K562 (cell line): ENCODE results near the gene DLGAP3. TPM values are rescaled to one million over a fixed set of nuclear protein-coding genes. Genes with fewer than 3 reads are reported as not detected.

Experiments
- ATAC-seq: fragments of 200-7000 bp; cut with Tn5 transposase; 3 replicates; pipeline ENCODE4 v1.9.1; 2020; ENCODE audit warnings: moderate library complexity
- BruUV-seq: library from RNA; stranded (reverse); fragments of 400-500 nt; replicated peaks from 2 replicates; lab custom pipeline; 2021; lab: Mats Ljungman, UMichigan
- CTCF ChIA-PET: fragments of 300-600 bp; formaldehyde crosslinking; extraction: SDS; loops from one replicate; lab custom pipeline; 2021; ENCODE audit warnings: low intra/inter-chr PET ratio; lab: Yijun Ruan, JAX
- POLR2A ChIA-PET: fragments of 300-600, 350-650 bp; sonication (Branson Sonifier 250); formaldehyde crosslinking; extraction: SDS; loops from one replicate; lab custom pipeline; 2021; ENCODE audit warnings: antibody characterized with exemption, inconsistent platforms; lab: Yijun Ruan, JAX
- DNase-seq, 4 experiments: peaks; one replicate each; pipeline versions ENCODE4 v3.0.0 to v3.0.0-alpha.2; 2011 to 2018; ENCODE audit warnings: low spot score in 3 of 4, mixed read lengths in 3 of 4; ENCODE audit errors: extremely low read depth in 1 of 4
- FAIRE-seq: peaks from 2 replicates; lab custom pipeline; 2011; peaks lifted over from hg19 to GRCh38; lab: Jason Lieb, UNC
- H2AFZ ChIP-seq: 2 replicates; pipeline ENCODE4 v1.6.0; 2011; ENCODE audit warnings: low read depth, low read length, control low read depth, inconsistent platforms
- H3K27ac ChIP-seq: fragments of 200-600 bp; 3 replicates; pipeline ENCODE4 v1.8.0; 2011; ENCODE audit warnings: low read depth, mild to moderate bottlenecking, control low read depth, inconsistent platforms, low read length, moderate library complexity, mixed read lengths; ENCODE audit errors: extremely low read depth
- H3K27me3 ChIP-seq, 2 experiments: fragments of 300-600 bp in 1 of 2; 2 replicates in 1 of 2; 3 replicates in 1 of 2; pipeline versions ENCODE4 v1.6.0 to v1.8.0; 2011; ENCODE audit warnings: inconsistent platforms in 2 of 2, low read length in 2 of 2, mild to moderate bottlenecking in 1 of 2, mixed read lengths in 1 of 2, moderate library complexity in 1 of 2; ENCODE audit not compliant: control insufficient read depth in 2 of 2, insufficient read depth in 2 of 2
- H3K36me3 ChIP-seq: fragments of 300-600 bp; 3 replicates; pipeline ENCODE4 v1.8.0; 2011; ENCODE audit warnings: mild to moderate bottlenecking, low read length, inconsistent platforms; ENCODE audit not compliant: control insufficient read depth, insufficient read depth
- H3K4me1 ChIP-seq, 2 experiments: fragments of 200-600 bp in 1 of 2; replicated peaks in 1 of 2; 2 replicates in 1 of 2; 3 replicates in 1 of 2; pipeline versions ENCODE4 v1.5.1 to v1.8.0; 2011; ENCODE audit warnings: inconsistent platforms in 2 of 2, low read length in 2 of 2, mild to moderate bottlenecking in 1 of 2, mixed read lengths in 1 of 2, moderate library complexity in 1 of 2; ENCODE audit not compliant: control insufficient read depth in 2 of 2, insufficient read depth in 2 of 2
- H3K4me2 ChIP-seq: 2 replicates; pipeline ENCODE4 v1.6.1; 2011; ENCODE audit warnings: low read length, control low read depth, inconsistent platforms, mixed read lengths; ENCODE audit not compliant: insufficient read depth
- H3K4me3 ChIP-seq: fragments of 200-600 bp; sonication (generic), shearing (Covaris generic); 2 replicates; pipeline ENCODE4 v1.5.1; 2016; ENCODE audit warnings: control low read depth, inconsistent platforms
- H3K79me2 ChIP-seq: fragments of 200-600 bp; 3 replicates; pipeline ENCODE4 v1.8.0; 2011; ENCODE audit warnings: low read length, inconsistent platforms; ENCODE audit not compliant: control insufficient read depth, insufficient read depth
- H3K9ac ChIP-seq, 2 experiments: 2 replicates each; pipeline versions ENCODE4 v1.6.0 to v1.6.1; 2011; ENCODE audit warnings: low read depth in 2 of 2, low read length in 2 of 2, control low read depth in 1 of 2, inconsistent platforms in 1 of 2, mild to moderate bottlenecking in 1 of 2, mixed read lengths in 1 of 2; ENCODE audit not compliant: insufficient read depth in 1 of 2
- H3K9me1 ChIP-seq: one replicate; pipeline ENCODE4 v1.6.0; 2011; ENCODE audit warnings: inconsistent platforms, mild to moderate bottlenecking, low read length, moderate library complexity; ENCODE audit not compliant: control insufficient read depth, insufficient read depth
- H3K9me3 ChIP-seq: replicated peaks from 2 replicates; pipeline ENCODE4 v1.5.1; 2011; ENCODE audit warnings: low read depth, low read length, inconsistent platforms; ENCODE audit not compliant: control insufficient read depth, insufficient read depth
- H4K20me1 ChIP-seq: replicated peaks from 2 replicates; pipeline ENCODE4 v1.6.1; 2011; ENCODE audit warnings: low read length, inconsistent platforms, mixed read lengths; ENCODE audit not compliant: control insufficient read depth, insufficient read depth
- CBX8 ChIP-seq: fragments of 200-600 bp; sonication (generic); IDR thresholded peaks from 2 replicates; pipeline ENCODE4 v1.6.1; 2012; ENCODE audit warnings: borderline replicate concordance, mixed run types, low read depth, mild to moderate bottlenecking, moderate library complexity, mixed read lengths, low read length, control low read depth, inconsistent platforms; ENCODE audit not compliant: poor library complexity, severe bottlenecking; ENCODE audit errors: extremely low read depth
- ELF4 ChIP-seq: fragments of 450-650 bp; formaldehyde crosslinking; IDR thresholded peaks from 2 replicates; pipeline ENCODE4 v1.4.0; 2022; ENCODE audit warnings: missing genetic modification characterization
- FIP1L1 ChIP-seq: fragments of 200-400 bp; formaldehyde crosslinking; IDR thresholded peaks from 2 replicates; pipeline ENCODE4 v1.6.1; 2018; ENCODE audit warnings: mild to moderate bottlenecking, low read depth, low read length; ENCODE audit not compliant: poor library complexity, severe bottlenecking
- GTF2F1 ChIP-seq: IDR thresholded peaks from 2 replicates; pipeline ENCODE4 v1.6.1; 2011; ENCODE audit warnings: low read depth, low read length, improper control_type of control experiment
- NONO ChIP-seq, 2 experiments: fragments of 200-400 bp in 1 of 2; fragments of 450-650 bp in 1 of 2; formaldehyde crosslinking in 1 of 2; IDR thresholded peaks; 2 replicates each; pipeline ENCODE4 v1.6.1; 2017; ENCODE audit warnings: low read depth in 2 of 2, mild to moderate bottlenecking in 2 of 2, moderate library complexity in 2 of 2, low read length in 1 of 2
- REST ChIP-seq, 2 experiments: fragments of 450-650 bp; formaldehyde crosslinking in 1 of 2; IDR thresholded peaks; 2 replicates each; pipeline versions ENCODE4 v1.4.0 to v1.6.1; 2014 to 2020; ENCODE audit warnings: mild to moderate bottlenecking in 2 of 2, borderline replicate concordance in 1 of 2, low read depth in 1 of 2
- SP2 ChIP-seq: IDR thresholded peaks from 2 replicates; pipeline ENCODE4 v1.6.1; 2011; ENCODE audit warnings: mild to moderate bottlenecking, low read depth, low read length, moderate library complexity; ENCODE audit not compliant: poor library complexity, severe bottlenecking; ENCODE audit errors: extremely low read depth
- ZNF280B ChIP-seq: fragments of 250-450 bp; sonication (Bioruptor Pico); IDR thresholded peaks from 2 replicates; pipeline ENCODE4 v1.5.1; 2021; ENCODE audit warnings: mild to moderate bottlenecking
- ZNF740 ChIP-seq, 3 experiments: fragments of 200-800 bp in 1 of 3; sonication (Bioruptor generic) in 1 of 3; sonication (generic) in 1 of 3; formaldehyde crosslinking in 1 of 3; IDR thresholded peaks; 2 replicates each; pipeline versions ENCODE4 v1.6.1 to v1.8.0; 2016 to 2022; ENCODE audit warnings: mild to moderate bottlenecking in 2 of 3, missing compliant biosample characterization in 2 of 3, missing genetic modification characterization in 2 of 3, missing genetic modification reagents in 1 of 3
- WGBS: fragments of 100-300 bp; shearing (Covaris generic); methylation state at CpG from one replicate; pipeline ENCODE4 v1.1.6; 2016; ENCODE audit warnings: low coverage, mixed read lengths; ENCODE audit not compliant: insufficient coverage; ENCODE audit errors: missing lambda C conversion rate; 5-methylcytosine and 5-hydroxymethylcytosine counted together
- in situ Hi-C: fragments of 300-500 bp; cut with MboI; formaldehyde crosslinking; loops from 4 replicates; pipeline ENCODE4 v1.15.0; 2018; ENCODE audit warnings: inconsistent platforms, mixed read lengths
- intact Hi-C: fragments of 100-400 bp; cut with micrococcal nuclease; formaldehyde crosslinking; loops from 2 replicates; pipeline ENCODE4 v1.14.2; 2022
- polyA plus RNA-seq, 8 experiments: library from polyadenylated mRNA; depleted of rRNA in 4 of 8; stranded (reverse) in 5 of 8; unstranded in 3 of 8; fragments of >200 nt; fragmentation: Nextera tagmentation in 2 of 8; fragmentation: Illumina TruSeq in 1 of 8; extraction: Ambion mirVana in 2 of 8; extraction: Trizol in 1 of 8; gene quantifications; 2 replicates each; pipeline versions ENCODE4 v1.2.1 to v1.2.3, GENCODE V29; 2011 to 2014; ENCODE audit warnings: inconsistent platforms in 1 of 8, missing spikeins in 1 of 8
- total RNA-seq, 7 experiments: library from RNA; depleted of rRNA in 6 of 7; stranded (reverse); fragments of >200 nt in 6 of 7; fragmentation: Illumina TruSeq in 2 of 7; extraction: Trizol in 2 of 7; gene quantifications; 2 replicates each; pipeline versions ENCODE4 v1.2.1 to v1.2.3, GENCODE V29; 2011 to 2021; ENCODE audit warnings: low replicate concordance in 1 of 7

The DLGAP3 gene
- total and polyA plus RNA-seq, 9 of the 15 experiments (the other 6 are each of a cell fraction or from before 2014, with no cell fraction given) = 0.01 to 0.16 (median 0.07) TPM; not detected in 6

GRCh38 chr1:34970220-34970735, 40.8 kb upstream of the DLGAP3 start:
- Histone ChIP-seq H3K4me2 (no peak overlapping the region), H3K27me3 (0 out of 5 replicates have a peak, but pooled peaks cover 2 to 14% of the 10 kb centered on the region in 2 experiments), H4K20me1 (no peaks in the 10 kb centered on the region), H3K4me1 (peaks cover 0 to 4% of the 10 kb centered on the region in 2 experiments; a peak in 2 of 5 replicates), H3K9ac (no peak overlapping the region), H3K79me2 (no peaks in the 10 kb centered on the region), H3K27ac (no peak overlapping the region), H3K9me1 (no peaks in the 10 kb centered on the region), H3K36me3 (no peaks in the 10 kb centered on the region), H3K9me3 (0 out of 2 replicates have a peak, but pooled peaks cover 3% of the 10 kb centered on the region), H3K4me3 (no peak overlapping the region), H2AFZ (no peak overlapping the region)
- DNase-seq (no peak), ATAC-seq (no peak), FAIRE-seq (no peak)
- in situ Hi-C loops = no loop called here
- intact Hi-C loops = no loop called here
- ChIA-PET POLR2A (interaction anchor here (0.6 to 3.6 kb wide), 6 partner anchors 10 to 89 kb away, joined by 3 to 28 read pairs (median 5); partner anchors contain the start of genes TMEM35B and ZMYM6), CTCF (no interaction called here)
- 4% methylated on average over 5 of the region's 5 CpGs for WGBS
- BruUV-seq = no TSS peak
- no peak for TF ChIP-seq GTF2F1
- TF ChIP-seq ZNF740 (CRISPR knock-in tag; IDR thresholded peaks at IDR 0.05) = no peak
- no peak for TF ChIP-seq ZNF740 (tag; IDR thresholded peaks at IDR 0.05)
- TF ChIP-seq SP2 = no peak
- no peak for TF ChIP-seq ELF4
- TF ChIP-seq NONO (IDR thresholded peaks at IDR 0.05; ENCODE audit: low read depth in 2 of 2, low read length in 1 of 2) = no peak
- TF ChIP-seq FIP1L1 = no peak
- TF ChIP-seq CBX8 = no peak
- TF ChIP-seq ZNF280B (CRISPR knock-in tag) = no peak
- TF ChIP-seq REST (IDR thresholded peaks at IDR 0.05; ENCODE audit: borderline replicate concordance) = no peak
- no peak for TF ChIP-seq REST (CRISPR knock-in tag; IDR thresholded peaks at IDR 0.05; ENCODE audit: low read depth)
